GM23338 (cell line): ENCODE results near the gene PSMD4. TPM values are rescaled to one million over a fixed set of nuclear protein-coding genes. Genes with fewer than 3 reads are reported as not detected.
"Not testable (repeated sequence)": the region's sequence is repeated elsewhere in the genome, so short reads cannot be mapped to it uniquely, and the experiment has no call there.

Source experiments
- ATAC-seq: fragments of 200-7000 bp; cut with Tn5 transposase; 3 replicates; pipeline ENCODE4 v1.9.1; 2020
- DNase-seq: peaks from one replicate; pipeline ENCODE4 v3.0.0-alpha.2; 2015; ENCODE audit warnings: low spot score
- H2AFZ ChIP-seq: fragments of 200-600 bp; sonication (generic); 2 replicates; pipeline ENCODE4 v1.8.0; 2016; ENCODE audit warnings: antibody characterized with exemption, mild to moderate bottlenecking, moderate library complexity
- H3F3A ChIP-seq: fragments of 200-600 bp; sonication (generic); replicated peaks from 2 replicates; pipeline ENCODE4 v1.8.0; 2017; ENCODE audit warnings: antibody characterized with exemption, mixed run types, low read depth
- H3K27ac ChIP-seq: fragments of 200-600 bp; sonication (generic); 2 replicates; pipeline ENCODE4 v1.6.1; 2016; ENCODE audit warnings: low read depth
- H3K27me3 ChIP-seq: fragments of 200-600 bp; sonication (generic); 2 replicates; pipeline ENCODE4 v1.8.0; 2016; ENCODE audit warnings: mild to moderate bottlenecking, mixed run types, moderate library complexity; ENCODE audit not compliant: insufficient read depth
- H3K36me3 ChIP-seq: fragments of 200-600 bp; sonication (generic); 2 replicates; pipeline ENCODE4 v1.8.0; 2016; ENCODE audit warnings: mild to moderate bottlenecking; ENCODE audit not compliant: insufficient read depth
- H3K4me1 ChIP-seq: fragments of 200-600 bp; sonication (generic); 2 replicates; pipeline ENCODE4 v1.8.0; 2016; ENCODE audit warnings: mild to moderate bottlenecking, moderate library complexity; ENCODE audit not compliant: insufficient read depth
- H3K4me2 ChIP-seq: fragments of 200-600 bp; sonication (generic); 2 replicates; pipeline ENCODE4 v1.7.1; 2017; ENCODE audit warnings: mixed run types
- H3K4me3 ChIP-seq: fragments of 200-600 bp; sonication (generic); 2 replicates; pipeline ENCODE4 v1.6.1; 2016; ENCODE audit warnings: mixed run types
- H3K79me2 ChIP-seq: fragments of 200-600 bp; sonication (generic); replicated peaks from 2 replicates; pipeline ENCODE4 v1.8.0; 2017; ENCODE audit warnings: mild to moderate bottlenecking; ENCODE audit not compliant: insufficient read depth
- H3K9me2 ChIP-seq: fragments of 200-600 bp; sonication (generic); 2 replicates; pipeline ENCODE4 v1.8.0; 2017; ENCODE audit not compliant: insufficient read depth
- H4K20me1 ChIP-seq: fragments of 200-600 bp; sonication (generic); replicated peaks from 2 replicates; pipeline ENCODE4 v1.8.0; 2017; ENCODE audit warnings: mild to moderate bottlenecking; ENCODE audit not compliant: insufficient read depth
- H3K27ac Mint-ChIP-seq: 2 replicates; pipeline ENCODE4 v1.8.0; 2020; ENCODE audit warnings: inconsistent platforms, mild to moderate bottlenecking, moderate library complexity, mixed read lengths
- H3K27me3 Mint-ChIP-seq: 3 replicates; pipeline ENCODE4 v1.8.0; 2022; ENCODE audit warnings: low read depth, mild to moderate bottlenecking, moderate library complexity, mixed read lengths, inconsistent platforms; ENCODE audit not compliant: insufficient read depth, poor library complexity
- H3K36me3 Mint-ChIP-seq: 3 replicates; pipeline ENCODE4 v1.8.0; 2021; ENCODE audit warnings: low read depth, mild to moderate bottlenecking, inconsistent platforms, moderate library complexity, mixed read lengths
- H3K4me1 Mint-ChIP-seq: 3 replicates; pipeline ENCODE4 v1.8.0; 2020; ENCODE audit warnings: mild to moderate bottlenecking, inconsistent platforms, mixed read lengths
- H3K4me3 Mint-ChIP-seq: 3 replicates; pipeline ENCODE4 v1.8.0; 2021; ENCODE audit warnings: moderate library complexity, mild to moderate bottlenecking, inconsistent platforms, mixed read lengths
- H3K9me3 Mint-ChIP-seq: 3 replicates; pipeline ENCODE4 v1.8.0; 2020; ENCODE audit warnings: moderate library complexity, mild to moderate bottlenecking, inconsistent platforms, mixed read lengths
- CREB1 ChIP-seq: fragments of 250-450 bp; sonication (Bioruptor Pico); IDR thresholded peaks from 2 replicates; pipeline ENCODE4 v1.5.0; 2020; ENCODE audit warnings: low read depth, mild to moderate bottlenecking, moderate library complexity
- EZH2 ChIP-seq: fragments of 200-600 bp; sonication (generic); IDR thresholded peaks from one replicate; pipeline ENCODE4 v1.8.0; 2017; ENCODE audit warnings: antibody characterized with exemption, mild to moderate bottlenecking, low read depth; ENCODE audit not compliant: unreplicated experiment
- JUNB ChIP-seq: IDR thresholded peaks from one replicate; pipeline ENCODE4 v1.6.1; 2016; ENCODE audit warnings: antibody characterized with exemption; ENCODE audit not compliant: unreplicated experiment
- NANOG ChIP-seq: IDR thresholded peaks from 2 replicates; pipeline ENCODE4 v1.6.1; 2016; ENCODE audit warnings: antibody characterized with exemption, borderline replicate concordance
- POLR2AphosphoS5 ChIP-seq: IDR thresholded peaks from 2 replicates; pipeline ENCODE4 v1.6.1; 2016; ENCODE audit warnings: antibody characterized with exemption, low read depth
- STAT1 ChIP-seq: IDR thresholded peaks from one replicate; pipeline ENCODE4 v1.6.1; 2016; ENCODE audit warnings: antibody characterized with exemption; ENCODE audit not compliant: unreplicated experiment
- ZNF331 ChIP-seq: fragments of 250-450 bp; sonication (Bioruptor Pico); IDR thresholded peaks from 2 replicates; pipeline ENCODE4 v1.5.0; 2020; ENCODE audit warnings: low read depth, mild to moderate bottlenecking, moderate library complexity
- long read RNA-seq: library from polyadenylated mRNA; unstranded; transcript quantifications from one replicate; pipeline ENCODE4 v2.0.0, GENCODE V29; 2020; ENCODE audit not compliant: unreplicated experiment
- polyA plus RNA-seq: library from polyadenylated mRNA; unstranded; fragments of >200 nt; fragmentation: Nextera tagmentation; extraction: Ambion mirVana; gene quantifications from 2 replicates; pipeline ENCODE4 v1.2.1, GENCODE V29; 2016
- total RNA-seq: library from RNA; depleted of rRNA; stranded (reverse); fragments of >200 nt; shearing (Covaris generic); gene quantifications from 2 replicates; pipeline ENCODE4 v1.2.3, GENCODE V29; 2014; rRNA removed
- TF ChIP-seq, protein P1 (sequence below): IDR thresholded peaks from 2 replicates; pipeline ENCODE4 v1.6.1; 2016; ENCODE audit warnings: antibody characterized with exemption

The PSMD4 gene
- 165 and 171 TPM in 2 replicates for total RNA-seq
- polyA plus RNA-seq, result 235 and 263 TPM in 2 replicates
- long read RNA-seq, transcript PSMD4-202 (10 exons, 1,350 nt), result major isoform, 246 of 297 reads
- long read RNA-seq, transcript PSMD4-201 (10 exons, 1,333 nt), result minor isoform, 17 of 297 reads
- long read RNA-seq, partial matches to known transcripts, result 14 of 297 reads
- long read RNA-seq, other reads (novel, unspliced or antisense), result 20 of 297 reads

DNA sequence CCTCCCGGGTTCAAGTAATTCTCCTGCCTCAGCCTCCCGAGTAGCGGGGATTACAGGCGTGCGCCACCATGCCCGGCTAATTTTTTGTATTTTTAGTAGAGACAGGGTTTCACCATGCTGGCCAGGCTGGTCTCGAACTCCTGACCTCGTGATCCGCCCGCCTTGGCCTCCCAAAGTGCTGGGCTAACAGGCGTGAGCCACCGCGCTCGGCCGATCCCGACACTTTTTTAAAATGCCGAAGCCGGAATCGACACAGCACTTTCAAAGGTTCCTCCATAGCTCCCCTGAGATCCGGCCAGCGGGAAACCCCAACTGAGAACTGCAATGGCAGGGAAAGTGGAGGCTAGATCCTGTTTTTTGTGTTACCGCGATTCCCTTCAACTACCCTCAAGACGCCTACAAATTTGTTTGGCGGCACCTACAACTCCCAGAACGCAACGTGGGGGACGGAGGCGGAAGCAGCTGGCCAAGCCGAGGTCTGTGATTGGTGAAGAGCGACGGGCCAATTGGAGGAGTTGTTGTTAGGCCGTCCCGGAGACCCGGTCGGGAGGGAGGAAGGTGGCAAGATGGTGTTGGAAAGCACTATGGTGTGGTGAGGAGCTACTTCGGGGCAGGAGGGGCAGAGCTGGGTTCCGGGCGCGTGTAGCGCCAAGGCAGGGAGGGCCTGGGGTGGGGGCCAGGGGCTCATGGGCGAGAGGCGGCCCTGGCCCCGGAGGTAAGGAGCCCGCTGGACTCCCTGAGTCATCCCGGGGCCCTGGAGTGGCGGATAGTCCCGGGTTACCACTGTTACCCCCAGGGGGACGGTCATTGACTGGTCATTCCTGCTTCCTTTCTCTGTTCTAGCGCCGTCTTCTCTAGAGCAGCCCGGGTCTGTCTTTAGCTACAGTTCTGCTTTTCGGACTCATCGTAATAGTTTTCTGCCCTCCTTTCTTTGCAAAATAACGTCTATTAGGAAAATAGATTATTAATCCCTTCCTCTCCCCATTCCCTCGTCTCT lies at the start of gene PSMD4:
Gene PSMD4 (plus strand): TSS at position 518 of the 997 bp plus-strand sequence. CDS start 49 bp downstream, at position 567.
- Histone ChIP-seq H3F3A (peaks cover 15% of the 10 kb centered on the region), H3K79me2 (peaks cover 45% of the 10 kb centered on the region), H3K27ac (peak within 1 kb of the TSS; percentile 76), H3K4me2 (peak within 1 kb of the TSS; percentile 96), H3K27me3 (no peaks in the 10 kb centered on the region), H2AFZ (no peak within 1 kb of the TSS), H4K20me1 (peaks cover 14% of the 10 kb centered on the region), H3K36me3 (no peaks in the 10 kb centered on the region), H3K4me3 (peak within 1 kb of the TSS; percentile 85), H3K4me1 (peaks cover 6% of the 10 kb centered on the region; the same call in 1 of the 2 replicates), H3K9me2 (no peaks in the 10 kb centered on the region)
- TF ChIP-seq JUNB (no peak), ZNF331 (no peak), POLR2AphosphoS5 (peak; percentile 98), NANOG (no peak), STAT1 (no peak), EZH2 (no peak), CREB1 (no peak)
- TF ChIP-seq, protein P1, sequence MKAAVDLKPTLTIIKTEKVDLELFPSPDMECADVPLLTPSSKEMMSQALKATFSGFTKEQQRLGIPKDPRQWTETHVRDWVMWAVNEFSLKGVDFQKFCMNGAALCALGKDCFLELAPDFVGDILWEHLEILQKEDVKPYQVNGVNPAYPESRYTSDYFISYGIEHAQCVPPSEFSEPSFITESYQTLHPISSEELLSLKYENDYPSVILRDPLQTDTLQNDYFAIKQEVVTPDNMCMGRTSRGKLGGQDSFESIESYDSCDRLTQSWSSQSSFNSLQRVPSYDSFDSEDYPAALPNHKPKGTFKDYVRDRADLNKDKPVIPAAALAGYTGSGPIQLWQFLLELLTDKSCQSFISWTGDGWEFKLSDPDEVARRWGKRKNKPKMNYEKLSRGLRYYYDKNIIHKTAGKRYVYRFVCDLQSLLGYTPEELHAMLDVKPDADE, result peak; percentile 95
- Mint-ChIP-seq H3K27me3 (peaks cover 11% of the 10 kb centered on the region), H3K4me3 (peak within 1 kb of the TSS; percentile 87), H3K36me3 (peaks cover 16% of the 10 kb centered on the region; the same call in 2 of the 3 replicates), H3K9me3 (peaks cover 3% of the 10 kb centered on the region; the same call in 1 of the 3 replicates), H3K4me1 (peaks cover 7% of the 10 kb centered on the region), H3K27ac (peak within 1 kb of the TSS; percentile 91)
- peak; percentile 96 for ATAC-seq
- DNase-seq, result peak; percentile 99

DNA sequence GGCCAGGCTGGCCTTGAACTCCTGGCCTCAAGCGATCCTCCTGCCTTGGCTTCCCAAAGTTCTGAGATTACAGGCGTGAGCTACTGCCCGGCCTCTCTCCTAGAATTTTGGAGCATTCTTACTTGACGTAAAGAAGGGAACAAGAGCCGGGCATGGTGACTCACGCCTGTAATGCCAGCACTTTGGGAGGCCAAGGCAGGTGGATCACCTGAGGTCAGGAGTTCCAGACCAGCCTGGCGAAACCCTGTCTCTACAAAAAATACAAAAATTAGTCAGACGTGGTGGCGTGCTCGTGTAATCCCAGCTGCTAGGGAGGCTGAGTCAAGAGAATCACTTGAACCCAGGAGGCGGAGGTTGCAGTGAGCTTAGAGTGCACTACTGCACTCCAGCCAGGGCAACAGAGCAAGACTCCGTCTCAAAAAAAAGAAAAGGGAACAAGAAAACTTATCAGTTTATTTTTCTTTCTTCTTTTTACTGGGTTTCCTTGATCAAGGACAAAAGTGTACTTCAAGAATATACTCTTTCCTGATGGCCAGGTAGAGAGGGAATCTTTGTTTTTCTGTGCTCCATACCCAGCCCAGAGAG lies 49.1 kb upstream of the PSMD4 start:
- Histone ChIP-seq H3K27ac (0 out of 2 replicates have a peak overlapping the region, but pooled peaks have one; percentile 39), H4K20me1 (peaks cover 61% of the 10 kb centered on the region), H3K79me2 (peaks cover 100% of the 10 kb centered on the region), H3K36me3 (peaks cover 19% of the 10 kb centered on the region)
- H2AFZ ChIP-seq, H3K27me3 ChIP-seq, H3K27ac Mint-ChIP-seq, H3K4me3 ChIP-seq, H3K9me3 Mint-ChIP-seq, H3K4me2 ChIP-seq, H3K9me2 ChIP-seq, H3K4me3 Mint-ChIP-seq, DNase-seq, H3F3A ChIP-seq, H3K4me1 ChIP-seq, H3K4me1 Mint-ChIP-seq, ATAC-seq, H3K27me3 Mint-ChIP-seq: not testable (repeated sequence)
- peaks cover 57% of the 10 kb centered on the region for H3K36me3 Mint-ChIP-seq
